ENCODE measurements around the gene ZBTB11.
"Not testable (repeated sequence)": the region's sequence is repeated elsewhere in the genome, so short reads cannot be mapped to it uniquely, and the experiment has no call there.

Gene ZBTB11, protein sequence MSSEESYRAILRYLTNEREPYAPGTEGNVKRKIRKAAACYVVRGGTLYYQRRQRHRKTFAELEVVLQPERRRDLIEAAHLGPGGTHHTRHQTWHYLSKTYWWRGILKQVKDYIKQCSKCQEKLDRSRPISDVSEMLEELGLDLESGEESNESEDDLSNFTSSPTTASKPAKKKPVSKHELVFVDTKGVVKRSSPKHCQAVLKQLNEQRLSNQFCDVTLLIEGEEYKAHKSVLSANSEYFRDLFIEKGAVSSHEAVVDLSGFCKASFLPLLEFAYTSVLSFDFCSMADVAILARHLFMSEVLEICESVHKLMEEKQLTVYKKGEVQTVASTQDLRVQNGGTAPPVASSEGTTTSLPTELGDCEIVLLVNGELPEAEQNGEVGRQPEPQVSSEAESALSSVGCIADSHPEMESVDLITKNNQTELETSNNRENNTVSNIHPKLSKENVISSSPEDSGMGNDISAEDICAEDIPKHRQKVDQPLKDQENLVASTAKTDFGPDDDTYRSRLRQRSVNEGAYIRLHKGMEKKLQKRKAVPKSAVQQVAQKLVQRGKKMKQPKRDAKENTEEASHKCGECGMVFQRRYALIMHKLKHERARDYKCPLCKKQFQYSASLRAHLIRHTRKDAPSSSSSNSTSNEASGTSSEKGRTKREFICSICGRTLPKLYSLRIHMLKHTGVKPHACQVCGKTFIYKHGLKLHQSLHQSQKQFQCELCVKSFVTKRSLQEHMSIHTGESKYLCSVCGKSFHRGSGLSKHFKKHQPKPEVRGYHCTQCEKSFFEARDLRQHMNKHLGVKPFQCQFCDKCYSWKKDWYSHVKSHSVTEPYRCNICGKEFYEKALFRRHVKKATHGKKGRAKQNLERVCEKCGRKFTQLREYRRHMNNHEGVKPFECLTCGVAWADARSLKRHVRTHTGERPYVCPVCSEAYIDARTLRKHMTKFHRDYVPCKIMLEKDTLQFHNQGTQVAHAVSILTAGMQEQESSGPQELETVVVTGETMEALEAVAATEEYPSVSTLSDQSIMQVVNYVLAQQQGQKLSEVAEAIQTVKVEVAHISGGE

DNA sequence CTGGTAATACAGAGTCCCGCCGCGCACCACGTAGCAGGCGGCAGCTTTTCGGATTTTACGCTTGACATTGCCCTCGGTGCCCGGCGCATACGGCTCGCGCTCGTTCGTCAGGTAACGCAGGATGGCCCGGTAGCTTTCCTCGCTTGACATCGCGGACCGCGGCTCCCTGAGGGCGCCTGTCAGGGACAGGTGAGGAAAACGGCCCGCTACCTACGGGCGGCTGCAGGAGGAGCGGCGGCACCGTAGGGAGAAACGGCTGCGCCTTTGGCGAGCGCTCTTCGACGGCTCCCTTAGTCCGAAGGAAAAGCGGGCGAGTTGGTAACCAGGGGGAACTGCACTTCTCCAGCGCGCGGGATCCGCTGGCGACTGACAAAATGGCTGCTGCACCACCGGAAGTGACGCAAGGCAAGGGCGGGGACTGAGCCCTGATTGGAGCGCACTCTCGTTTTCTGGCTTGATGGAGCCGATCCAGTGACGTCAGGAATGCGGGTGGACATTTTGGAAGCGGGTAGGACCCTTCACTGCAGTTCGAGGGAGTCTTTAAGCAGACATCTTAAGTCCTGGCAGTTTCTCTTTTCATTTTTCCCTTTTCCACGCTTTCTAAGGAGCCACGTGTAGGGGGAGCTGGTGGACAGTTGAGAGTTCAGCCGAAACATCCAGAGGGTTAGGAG is at the start of gene ZBTB11:
ZBTB11 (minus strand) TSS at position 368 of the 671 bp plus-strand sequence; CDS start at position 150, 218 bp downstream.
- peak; percentile 97 to 100 (median 97) for DNase-seq (ENCODE audit: low read depth in 3 of 3, low spot score in 1 of 3)

DNA sequence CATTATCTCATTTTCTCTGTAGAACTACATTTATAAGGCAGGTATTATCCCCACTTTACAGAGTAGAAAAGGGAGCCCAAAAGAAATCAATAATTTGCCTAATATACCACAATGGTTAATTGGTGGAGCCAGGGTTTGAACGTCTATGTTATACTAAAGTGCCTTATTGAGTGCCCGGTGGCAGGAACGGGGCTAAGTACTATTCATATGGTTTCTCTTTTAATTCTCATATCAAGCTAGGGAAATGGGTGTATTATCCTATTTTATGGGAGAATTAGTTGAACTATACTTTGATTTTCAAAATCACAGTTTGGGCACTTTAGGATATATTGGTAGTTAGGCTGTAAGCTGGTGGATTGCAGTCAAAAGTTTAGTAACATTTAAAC is 49.0 kb upstream of the ZBTB11 start:
- no peak for DNase-seq (ENCODE audit: low read depth in 3 of 3, low spot score in 1 of 3)

DNA sequence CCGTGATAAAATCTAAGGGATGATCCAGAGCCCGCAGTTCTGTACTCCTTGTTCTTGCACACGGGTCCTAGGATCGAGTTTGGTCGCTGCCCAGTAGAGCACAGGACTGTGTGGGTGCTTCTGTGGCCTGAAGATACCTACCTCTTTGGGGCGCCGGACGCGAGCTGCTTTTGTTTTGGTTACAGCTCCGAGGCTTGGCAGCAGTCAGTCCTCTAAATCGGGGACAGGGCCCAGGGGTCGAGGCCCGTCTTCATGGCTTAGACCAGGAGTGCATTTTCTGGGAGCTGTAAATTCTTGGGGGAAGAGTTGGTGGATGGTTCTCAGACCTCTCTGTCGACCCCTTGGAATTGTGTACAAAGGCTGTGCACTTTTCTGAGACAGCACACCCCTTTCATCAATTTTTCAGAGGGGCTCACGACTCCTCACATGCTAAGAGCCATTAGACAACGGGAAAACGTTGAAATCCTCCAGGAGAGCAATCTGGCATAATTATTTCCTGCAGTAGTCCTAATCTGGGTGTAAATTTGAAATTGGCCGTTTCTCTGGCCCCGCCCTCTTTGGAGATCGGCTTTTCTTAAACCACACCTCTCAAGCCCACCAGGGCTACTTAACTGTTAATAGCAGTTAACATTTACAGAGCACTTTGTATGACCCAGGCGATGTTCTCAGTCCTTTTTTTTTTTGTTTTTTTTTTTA is 48.4 kb upstream of the ZBTB11 start:
- peak in 1 of 3 donors; percentile 22 for DNase-seq (ENCODE audit: low read depth in 3 of 3, low spot score in 1 of 3)

DNA sequence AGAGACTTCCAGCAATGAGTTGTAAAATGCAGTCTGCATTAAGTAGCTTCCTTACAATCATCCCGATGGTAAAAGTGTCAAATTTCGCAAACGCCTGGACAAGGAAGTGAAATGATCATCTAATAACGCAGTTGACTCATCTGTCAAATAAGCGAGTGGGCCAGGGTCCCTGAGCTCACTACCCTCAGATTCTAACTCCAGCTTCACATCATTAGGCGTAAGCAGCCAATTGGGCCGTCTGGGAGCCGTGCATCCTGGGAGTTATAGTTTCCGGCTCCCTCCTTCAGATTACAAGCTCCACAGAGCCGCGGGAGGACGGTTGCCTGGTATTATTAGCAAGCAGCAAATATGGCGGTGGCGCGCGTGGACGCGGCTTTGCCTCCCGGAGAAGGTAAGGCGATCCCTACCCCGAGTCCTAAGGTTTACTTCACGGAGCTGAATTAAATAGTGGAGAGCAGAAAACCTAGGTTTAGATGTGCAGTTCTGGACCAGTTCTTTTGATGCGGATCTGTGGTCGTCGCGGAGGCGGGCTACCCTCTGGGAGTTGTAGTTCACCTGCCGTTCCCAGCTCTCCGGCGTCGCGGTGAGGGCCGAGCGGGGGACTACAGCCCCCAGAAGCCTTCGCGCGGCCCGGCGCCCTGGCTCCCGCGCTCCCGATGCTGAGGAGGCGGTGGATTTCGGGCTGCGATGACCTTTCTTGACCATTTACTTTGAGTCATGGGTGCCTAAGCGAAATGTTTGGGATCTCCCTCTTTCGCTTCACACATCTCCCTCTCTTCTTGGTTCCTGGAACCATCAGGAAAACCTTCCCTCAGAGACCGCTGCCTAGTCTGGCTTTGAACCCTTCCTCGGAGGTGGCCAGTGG is 47.6 kb upstream of the ZBTB11 start, which contains the start of gene CEP97:
CEP97 (plus strand) TSS at position 286 of the 865 bp plus-strand sequence; CDS start at position 349, 63 bp downstream.
- DNase-seq (ENCODE audit: low read depth in 3 of 3, low spot score in 1 of 3) = peak; percentile 53 to 73 (median 57)

DNA sequence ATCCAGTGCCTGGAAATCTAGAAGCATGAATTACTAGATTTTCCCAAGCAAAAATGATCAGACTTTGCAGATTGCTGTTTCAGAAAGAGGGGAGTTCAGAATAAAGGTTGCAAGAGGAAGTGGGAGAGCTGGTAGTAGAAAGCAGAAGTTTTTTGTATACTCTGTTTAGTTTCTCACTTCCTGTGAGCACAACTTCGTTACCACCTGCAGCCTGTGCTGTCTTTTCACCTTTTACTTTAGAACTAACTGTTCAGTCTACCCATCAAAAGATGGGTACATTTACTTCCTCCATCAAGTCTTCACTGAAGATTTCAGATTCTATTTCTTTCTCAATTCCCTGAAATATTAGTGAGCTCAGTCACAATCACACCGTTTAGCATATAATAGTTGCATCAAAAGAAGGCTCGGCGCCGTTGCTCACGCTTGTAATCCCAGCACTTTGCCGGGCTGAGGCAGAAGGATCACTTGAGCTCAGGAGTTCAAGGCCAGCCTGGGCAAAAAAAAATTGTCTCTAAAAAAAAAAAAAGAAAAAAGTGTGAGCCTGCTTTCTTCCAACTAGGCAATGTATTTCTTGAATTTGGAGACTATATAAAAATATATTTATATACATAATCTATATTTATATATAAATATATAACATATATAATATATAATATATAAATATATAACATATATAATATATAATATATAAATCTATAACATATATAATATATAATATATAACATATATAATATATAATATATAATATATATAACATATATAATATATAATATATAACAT is 45.7 kb upstream of the ZBTB11 start:
- no peak for DNase-seq (ENCODE audit: low read depth in 3 of 3, low spot score in 1 of 3)

DNA sequence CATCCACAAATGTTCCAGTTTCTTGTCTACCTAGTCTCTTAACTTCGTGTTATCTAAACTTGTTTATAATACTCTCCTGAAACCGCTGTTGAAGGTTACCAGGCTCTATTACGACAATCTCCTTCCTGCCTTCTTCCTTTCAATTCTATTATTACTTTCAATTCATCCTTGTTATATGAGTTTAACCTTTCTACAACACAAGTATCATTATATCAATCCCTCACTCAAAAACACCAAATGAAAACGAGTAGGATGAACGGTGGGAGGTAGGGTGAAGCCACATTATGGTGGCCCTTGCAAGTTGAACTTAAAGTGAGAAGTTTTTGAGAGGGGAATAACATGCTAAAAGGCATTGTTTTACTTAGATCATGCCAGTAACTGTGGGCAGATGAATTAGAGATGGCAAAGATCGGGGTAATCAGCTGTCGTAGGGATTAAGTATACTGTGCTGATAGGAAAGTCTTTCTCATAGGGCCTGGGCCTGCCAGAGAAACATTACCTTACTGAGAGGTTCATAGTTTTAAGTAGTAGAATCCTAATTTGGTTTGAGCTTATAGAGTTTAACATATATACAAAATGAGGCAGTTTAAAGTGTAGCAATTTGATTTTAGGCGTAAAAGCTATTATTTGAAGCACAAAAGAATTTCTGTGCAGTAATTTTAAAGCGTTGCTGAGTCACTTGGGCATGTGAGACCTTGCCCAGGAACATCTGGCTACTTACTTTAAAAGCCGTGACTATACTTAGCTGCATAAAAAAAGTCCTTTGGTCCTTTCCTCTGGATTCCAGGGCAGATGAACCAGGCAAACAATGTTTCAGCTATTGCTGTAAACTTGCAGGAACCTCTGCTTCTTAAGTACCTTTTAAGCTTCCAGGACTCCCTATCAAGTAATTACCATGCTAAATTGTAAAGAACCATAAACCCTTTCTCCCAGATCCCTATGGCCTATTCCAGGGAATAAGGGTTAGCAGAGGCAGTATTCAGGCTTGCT is 44.2 kb upstream of the ZBTB11 start:
- no peak for DNase-seq (ENCODE audit: low read depth in 3 of 3, low spot score in 1 of 3)

DNA sequence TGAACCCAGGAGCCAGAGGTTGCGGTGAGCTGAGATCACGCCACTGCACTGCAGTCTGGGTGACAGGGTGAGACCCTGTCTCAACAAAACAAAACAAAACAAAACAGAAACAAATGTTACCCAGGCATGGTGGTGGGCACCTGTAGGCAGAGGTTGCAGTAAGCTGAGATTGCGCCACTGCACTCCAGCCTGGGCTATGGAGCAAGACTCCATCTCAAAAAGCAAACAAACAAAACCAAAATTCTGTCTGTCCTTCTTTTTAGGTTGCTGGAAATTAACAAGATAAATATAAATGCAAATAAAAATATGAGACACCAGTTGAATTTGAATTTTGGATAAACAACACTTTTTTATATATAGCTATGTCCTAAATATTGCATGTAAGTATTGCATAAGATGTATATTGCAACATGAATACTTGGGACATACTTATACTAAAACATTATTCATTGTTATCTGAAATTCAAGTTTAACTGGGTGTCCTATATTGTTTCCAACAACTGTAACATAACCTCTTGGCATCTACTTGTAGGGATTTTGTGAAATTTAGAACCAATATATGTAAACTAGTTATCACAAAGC is 42.8 kb upstream of the ZBTB11 start:
- no peak for DNase-seq (ENCODE audit: low read depth in 3 of 3, low spot score in 1 of 3)

DNA sequence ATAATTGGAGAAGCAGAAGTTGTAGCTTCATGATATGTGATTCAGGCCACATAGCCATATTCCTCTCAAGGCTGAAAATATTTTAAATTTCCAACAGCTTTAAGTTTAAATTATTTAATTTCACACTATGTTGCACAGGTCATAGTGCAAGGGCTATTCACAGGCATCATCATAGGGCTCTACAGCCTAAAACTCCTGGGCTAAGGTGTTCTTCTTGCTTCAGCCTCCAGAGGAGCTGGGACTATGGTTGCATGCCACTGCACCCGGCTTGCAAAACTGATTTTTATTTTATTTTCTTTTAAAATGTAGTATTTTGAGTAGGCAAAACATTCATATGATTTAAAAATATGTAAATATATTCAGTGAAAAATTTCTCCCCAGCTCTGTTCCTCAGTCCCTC is 41.5 kb upstream of the ZBTB11 start:
- DNase-seq (ENCODE audit: low read depth in 3 of 3, low spot score in 1 of 3) = no peak

DNA sequence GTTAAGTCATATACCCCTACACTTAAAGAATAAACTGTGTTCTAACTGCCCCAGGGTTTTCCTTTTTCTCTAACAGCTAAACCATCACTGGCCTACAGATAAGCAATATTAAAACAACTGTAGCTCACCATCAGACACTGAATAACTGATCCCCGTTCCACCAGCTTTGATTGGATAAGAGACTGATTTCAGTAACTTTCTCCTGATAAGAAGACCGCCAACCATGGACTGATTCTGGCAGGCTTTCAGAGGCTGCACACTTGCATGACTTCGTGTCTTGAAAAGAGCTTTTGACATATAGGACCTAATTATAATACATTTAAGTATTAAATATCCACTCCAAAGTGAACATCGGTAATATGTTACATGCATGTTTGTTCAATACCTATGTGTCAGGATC is 32.2 kb upstream of the ZBTB11 start:
- no peak for DNase-seq (ENCODE audit: low read depth in 3 of 3, low spot score in 1 of 3)

DNA sequence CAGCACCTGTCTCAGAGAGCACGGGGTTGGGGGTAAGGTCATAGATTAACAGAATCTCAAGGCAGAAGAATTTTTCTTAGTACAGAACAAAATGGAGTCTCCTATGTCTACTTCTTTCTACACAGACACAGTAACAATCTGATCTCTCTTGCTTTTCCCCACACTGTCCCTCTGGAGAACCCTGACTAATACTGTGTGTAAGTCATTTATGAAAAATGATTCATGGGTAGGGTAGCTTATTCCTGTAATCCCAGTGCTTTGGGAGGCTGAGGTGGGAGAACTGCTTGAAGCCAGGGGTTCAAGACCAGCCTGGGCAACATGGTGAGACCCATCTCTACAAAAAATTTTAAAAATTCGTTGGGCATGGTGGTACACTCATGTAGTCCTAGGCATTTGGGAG is 27.7 kb upstream of the ZBTB11 start:
- not testable (repeated sequence) for DNase-seq (ENCODE audit: low read depth in 3 of 3, low spot score in 1 of 3)

DNA sequence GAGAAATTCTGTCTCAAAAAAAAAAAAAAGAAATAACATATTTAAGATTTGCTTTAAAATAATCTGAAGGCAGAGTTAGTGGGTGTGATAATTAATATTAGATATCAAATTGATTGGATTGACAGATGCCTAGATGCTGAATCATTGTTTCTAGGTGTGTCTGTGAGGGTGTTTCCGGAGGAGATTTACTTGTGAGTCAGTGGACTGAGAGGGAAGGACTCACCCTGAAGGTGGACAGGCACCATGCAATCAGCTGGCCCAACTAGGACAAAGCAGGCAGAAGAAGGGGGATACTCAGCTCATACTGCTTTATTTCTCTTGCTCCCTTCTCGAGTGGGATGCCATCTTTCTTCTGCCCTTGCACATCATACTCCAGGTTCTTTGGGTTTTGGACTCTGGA is 26.2 kb upstream of the ZBTB11 start:
- no peak for DNase-seq (ENCODE audit: low read depth in 3 of 3, low spot score in 1 of 3)

DNA sequence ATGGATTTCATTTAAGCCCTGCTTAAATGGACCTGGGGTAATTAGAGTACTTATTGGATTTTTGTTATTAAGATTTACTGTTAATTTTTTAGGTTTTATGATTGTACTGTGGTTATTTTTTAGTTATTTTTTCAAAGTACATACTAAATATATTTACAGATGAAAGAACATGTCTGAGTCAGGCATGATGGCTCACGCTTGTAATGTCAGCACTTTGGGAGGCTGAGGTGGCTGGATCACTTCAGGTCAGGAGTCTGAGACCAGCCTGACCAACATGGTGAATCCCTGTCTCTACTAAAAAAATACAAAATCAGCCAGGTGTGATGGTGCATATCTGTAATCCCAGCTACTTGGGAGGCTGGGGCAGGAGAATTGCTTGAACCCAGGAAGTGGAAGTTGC is 25.8 kb upstream of the ZBTB11 start:
- no peak for DNase-seq (ENCODE audit: low read depth in 3 of 3, low spot score in 1 of 3)

DNA sequence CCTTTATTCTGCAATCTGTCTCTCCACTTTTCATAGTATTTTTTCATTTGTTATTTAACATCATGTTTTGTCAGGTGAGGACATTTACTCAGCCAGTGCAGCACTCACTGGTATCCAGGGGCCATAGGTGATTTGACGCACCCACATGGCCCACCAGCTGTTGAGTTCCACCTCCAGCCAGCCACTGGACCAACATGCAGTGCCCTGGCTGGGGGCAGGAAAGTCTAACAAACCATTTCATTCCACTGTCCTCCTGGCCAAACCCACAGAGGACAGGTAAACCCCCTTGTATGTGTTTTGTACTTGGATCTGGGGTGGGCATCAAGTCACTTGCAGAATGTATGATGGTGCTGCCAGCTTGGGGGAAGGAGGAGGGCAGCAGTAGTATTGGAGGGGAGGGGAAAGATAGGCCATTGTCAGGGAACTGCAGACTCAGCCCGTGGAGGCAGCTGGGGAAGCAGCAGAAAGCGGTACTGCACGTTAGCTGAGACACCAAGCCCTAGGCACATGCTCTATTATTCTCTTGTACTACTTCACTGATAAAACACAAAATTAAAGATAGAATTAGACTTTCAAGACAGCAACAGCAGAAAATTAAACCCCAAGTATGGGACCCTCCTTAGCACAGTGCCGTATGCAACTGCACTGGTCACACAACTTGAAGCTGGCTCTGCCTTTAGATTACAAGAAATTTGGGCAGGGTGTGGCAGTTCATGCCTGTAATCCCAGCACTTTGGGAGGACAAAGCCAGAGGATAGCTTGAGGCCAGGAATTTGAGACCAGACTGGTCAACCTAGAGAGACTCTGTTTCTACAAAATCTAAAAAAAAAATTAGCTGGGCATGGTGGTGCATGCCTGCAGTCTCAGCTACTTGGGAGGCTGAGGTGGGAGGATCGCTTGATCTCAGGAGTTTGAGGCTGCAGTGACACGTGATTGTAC is 25.0 kb upstream of the ZBTB11 start:
- DNase-seq (ENCODE audit: low read depth in 3 of 3, low spot score in 1 of 3) = no peak

DNA sequence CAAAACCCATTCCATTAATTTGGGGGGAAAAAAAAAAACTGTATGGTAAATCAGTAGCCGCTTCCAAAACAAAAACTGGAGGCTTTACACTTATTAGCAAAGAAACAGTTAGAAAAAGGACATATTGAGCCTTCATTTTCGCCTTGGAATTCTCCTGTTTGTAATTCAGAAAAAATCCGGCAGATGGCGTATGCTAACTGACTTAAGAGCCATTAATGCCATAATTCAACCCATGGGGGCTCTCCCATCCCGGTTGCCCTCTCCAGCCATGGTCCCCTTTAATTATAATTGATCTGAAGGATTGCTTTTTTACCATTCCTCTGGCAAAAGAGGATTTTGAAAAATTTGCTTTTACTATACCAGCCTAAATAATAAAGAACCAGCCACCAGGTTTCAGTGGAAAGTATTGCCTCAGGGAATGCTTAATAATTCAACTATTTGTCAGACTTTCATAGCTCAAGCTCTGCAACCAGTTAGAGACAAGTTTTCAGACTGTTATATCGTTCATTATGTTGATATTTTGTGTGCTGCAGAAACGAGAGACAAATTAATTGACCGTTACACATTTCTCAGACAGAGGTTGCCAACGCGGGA is 18.9 kb upstream of the ZBTB11 start:
- no peak for DNase-seq (ENCODE audit: low read depth in 3 of 3, low spot score in 1 of 3)

DNA sequence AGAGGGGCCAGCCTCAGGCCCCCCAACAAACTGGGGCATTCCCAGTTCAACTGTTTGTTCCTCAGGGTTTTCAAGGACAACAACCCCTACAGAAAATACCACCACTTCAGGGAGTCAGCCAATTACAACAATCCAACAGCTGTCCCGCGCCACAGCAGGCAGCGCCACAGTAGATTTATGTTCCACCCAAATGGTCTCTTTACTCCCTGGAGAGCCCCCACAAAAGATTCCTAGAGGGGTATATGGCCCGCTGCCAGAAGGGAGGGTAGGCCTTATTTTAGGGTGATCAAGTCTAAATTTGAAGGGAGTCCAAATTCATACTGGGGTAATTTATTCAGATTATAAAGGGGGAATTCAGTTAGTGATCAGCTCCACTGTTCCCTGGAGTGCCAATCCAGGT is 17.9 kb upstream of the ZBTB11 start:
- DNase-seq (ENCODE audit: low read depth in 3 of 3, low spot score in 1 of 3) = not testable (repeated sequence)

DNA sequence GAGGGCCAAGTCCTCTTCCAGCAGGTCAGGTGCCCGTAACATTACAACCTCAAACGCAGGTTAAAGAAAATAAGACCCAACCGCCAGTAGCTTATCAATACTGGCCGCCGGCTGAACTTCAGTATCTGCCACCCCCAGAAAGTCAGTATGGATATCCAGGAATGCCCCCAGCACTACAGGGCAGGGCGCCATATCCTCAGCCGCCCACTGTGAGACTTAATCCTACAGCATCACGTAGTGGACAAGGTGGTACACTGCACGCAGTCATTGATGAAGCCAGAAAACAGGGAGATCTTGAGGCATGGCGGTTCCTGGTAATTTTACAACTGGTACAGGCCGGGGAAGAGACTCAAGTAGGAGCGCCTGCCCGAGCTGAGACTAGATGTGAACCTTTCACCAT is 16.6 kb upstream of the ZBTB11 start:
- not testable (repeated sequence) for DNase-seq (ENCODE audit: low read depth in 3 of 3, low spot score in 1 of 3)

Measured in stimulated activated CD4-positive, alpha-beta T cell treated with anti-CD3 and anti-CD28 coated beads, TNF-alpha, amount 100 ng/mL, for 1 hour (primary cell).